Esophagus squamous epithelium (tissue), 5 donors: Measurements from ENCODE around the gene TTYH1. TPM values are rescaled to one million over a fixed set of nuclear protein-coding genes. Genes with fewer than 3 reads are reported as not detected.
"Not testable (repeated sequence)": the region's sequence is repeated elsewhere in the genome, so short reads cannot be mapped to it uniquely, and the experiment has no call there.

ENCODE experiments used
- DNase-seq: peaks from one replicate; lab custom pipeline; 2025; lab: John Stamatoyannopoulos, UW
- H3K27ac ChIP-seq, 4 donors: fragments of 200-600 bp; sonication (generic); one replicate each; pipeline ENCODE4 v1.5.1; 2016 to 2019; ENCODE audit warnings: mild to moderate bottlenecking in 1 of 4
- H3K27me3 ChIP-seq, 4 donors: fragments of 200-600 bp; sonication (generic); 1 replicate in 3 of 4; 2 replicates in 1 of 4; pipeline versions ENCODE4 v1.5.1 to v1.6.0; 2017 to 2021; ENCODE audit warnings: antibody characterized with exemption in 1 of 4
- H3K36me3 ChIP-seq, 3 donors: fragments of 200-600 bp; sonication (generic); one replicate each; pipeline ENCODE4 v1.5.1; 2016 to 2019
- H3K4me1 ChIP-seq, 3 donors: fragments of 200-600 bp; sonication (generic); one replicate each; pipeline ENCODE4 v1.5.1; 2017 to 2019
- H3K4me3 ChIP-seq, 4 donors: fragments of 200-600 bp; sonication (generic); 1 replicate in 3 of 4; 2 replicates in 1 of 4; pipeline ENCODE4 v1.5.1; 2016 to 2019; ENCODE audit warnings: mild to moderate bottlenecking in 2 of 4, moderate library complexity in 1 of 4
- H3K9me3 ChIP-seq, 3 donors: fragments of 200-600 bp; sonication (generic); one replicate each; pipeline ENCODE4 v1.5.1; 2016 to 2019
- POLR2A ChIP-seq, 4 donors: fragments of 450-650 bp; IDR thresholded peaks; one replicate each; pipeline ENCODE4 v1.6.1; 2017; ENCODE audit warnings: antibody characterized with exemption in 4 of 4, mild to moderate bottlenecking in 4 of 4, moderate library complexity in 3 of 4
- WGBS, 2 donors: methylation state at CpG; one replicate each; pipeline ENCODE4 v1.1.5; 2018; 5-methylcytosine and 5-hydroxymethylcytosine counted together
- intact Hi-C: fragments of 100-400 bp; cut with DNase I; formaldehyde crosslinking; loops from one replicate; pipeline ENCODE4 v1.15.0; 2022
- total RNA-seq, 4 donors: library from RNA; depleted of rRNA; stranded (reverse); fragments of >200 nt; gene quantifications; one replicate each; pipeline ENCODE4 v1.1.0, GENCODE V29; 2016
- TF ChIP-seq, protein P1 (sequence below), 6 experiments: fragments of 450-650 bp in 4 of 6; fragments of 200-600 bp in 2 of 6; sonication (generic) in 2 of 6; IDR thresholded peaks; one replicate each; pipeline ENCODE4 v1.5.1; 2016 to 2019; ENCODE audit warnings: antibody characterized with exemption in 6 of 6, mild to moderate bottlenecking in 4 of 6, moderate library complexity in 4 of 6
- donor health status: DM: yes; HTN: yes; CAD: no.

Gene TTYH1
- 1 to 10 TPM in 2 of 4 donors, under 1 TPM in 1, not detected in 1; 0.44 to 4.4 (median 2.0) TPM for total RNA-seq

DNA sequence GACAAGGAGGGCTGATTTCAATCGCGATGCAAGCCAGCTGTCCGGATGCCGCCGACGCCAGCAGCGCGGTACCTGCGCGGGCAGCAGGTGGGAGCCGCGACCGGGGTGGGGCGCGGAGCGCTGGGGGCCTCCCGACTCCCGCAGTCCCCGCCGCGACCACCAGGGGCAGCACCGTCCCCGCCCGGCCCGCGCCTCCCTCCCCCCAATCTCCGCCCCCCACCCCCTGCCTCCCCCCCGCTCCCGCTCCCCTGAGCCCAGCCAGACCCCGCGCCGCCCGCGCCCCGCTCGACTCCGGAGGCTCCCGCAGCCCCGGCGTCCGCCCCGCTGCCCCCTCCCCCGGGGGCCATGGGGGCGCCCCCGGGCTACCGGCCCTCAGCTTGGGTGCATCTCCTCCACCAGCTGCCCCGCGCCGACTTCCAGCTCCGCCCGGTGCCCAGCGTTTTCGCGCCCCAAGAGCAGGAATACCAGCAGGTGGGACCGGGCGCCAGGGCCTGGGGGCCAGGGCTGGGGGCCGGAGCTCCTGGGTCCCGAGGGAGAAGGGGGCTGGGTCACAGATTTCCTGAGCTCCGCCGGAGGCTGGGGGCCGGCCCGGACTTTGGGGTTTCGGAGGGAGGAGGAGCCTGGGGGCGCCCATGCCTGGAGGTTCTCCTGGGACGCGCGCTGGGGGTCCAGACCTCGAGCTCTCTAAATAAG, at the start of gene TTYH1:
Gene TTYH1 (plus strand): TSS at position 257 of the 693 bp plus-strand sequence. CDS start 89 bp downstream, at position 346.
- no peak within 1 kb of the TSS for H3K27ac ChIP-seq
- WGBS, 2 donors: 21% methylated on average over 13 of the region's 68 CpGs; no CpG with 5 or more reads in 1 of the 2 donors
- no peaks in the 10 kb centered on the region for H3K9me3 ChIP-seq
- DNase-seq: no peak
- H3K27me3 ChIP-seq: peaks cover 0 to 90% (median 10%) of the 10 kb centered on the region in 4 donors
- peaks cover 0 to 33% (median 0%) of the 10 kb centered on the region in 3 donors for H3K4me1 ChIP-seq
- intact Hi-C loops: no loop called here
- TF ChIP-seq POLR2A (IDR thresholded peaks at IDR 0.05): no peak
- TF ChIP-seq, protein P1, sequence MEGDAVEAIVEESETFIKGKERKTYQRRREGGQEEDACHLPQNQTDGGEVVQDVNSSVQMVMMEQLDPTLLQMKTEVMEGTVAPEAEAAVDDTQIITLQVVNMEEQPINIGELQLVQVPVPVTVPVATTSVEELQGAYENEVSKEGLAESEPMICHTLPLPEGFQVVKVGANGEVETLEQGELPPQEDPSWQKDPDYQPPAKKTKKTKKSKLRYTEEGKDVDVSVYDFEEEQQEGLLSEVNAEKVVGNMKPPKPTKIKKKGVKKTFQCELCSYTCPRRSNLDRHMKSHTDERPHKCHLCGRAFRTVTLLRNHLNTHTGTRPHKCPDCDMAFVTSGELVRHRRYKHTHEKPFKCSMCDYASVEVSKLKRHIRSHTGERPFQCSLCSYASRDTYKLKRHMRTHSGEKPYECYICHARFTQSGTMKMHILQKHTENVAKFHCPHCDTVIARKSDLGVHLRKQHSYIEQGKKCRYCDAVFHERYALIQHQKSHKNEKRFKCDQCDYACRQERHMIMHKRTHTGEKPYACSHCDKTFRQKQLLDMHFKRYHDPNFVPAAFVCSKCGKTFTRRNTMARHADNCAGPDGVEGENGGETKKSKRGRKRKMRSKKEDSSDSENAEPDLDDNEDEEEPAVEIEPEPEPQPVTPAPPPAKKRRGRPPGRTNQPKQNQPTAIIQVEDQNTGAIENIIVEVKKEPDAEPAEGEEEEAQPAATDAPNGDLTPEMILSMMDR (IDR thresholded peaks at IDR 0.05): no peak
- no peaks in the 10 kb centered on the region for H3K36me3 ChIP-seq
- peak within 1 kb of the TSS in 3 of 4 donors; percentile 10 to 28 (median 24) for H3K4me3 ChIP-seq

DNA sequence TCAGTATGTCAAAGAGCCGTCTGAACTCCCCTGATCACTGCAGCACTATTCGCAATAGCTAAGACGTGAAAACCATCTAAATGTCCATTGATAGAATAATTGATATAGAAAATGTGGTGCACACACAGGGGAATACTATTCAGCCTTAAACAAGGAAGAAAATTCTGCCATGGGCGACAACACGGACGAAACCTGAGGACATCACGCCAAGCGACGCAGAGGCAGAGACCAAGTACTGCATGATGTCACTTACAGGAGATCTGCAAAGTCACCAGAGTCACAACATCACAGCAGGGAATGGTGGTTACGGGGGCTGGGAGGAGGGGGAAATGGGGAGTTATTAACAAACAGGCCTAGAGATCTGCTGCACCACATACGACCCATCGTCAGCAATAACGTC, 49.5 kb upstream of the TTYH1 start:
- H3K27me3 ChIP-seq, H3K36me3 ChIP-seq, H3K4me1 ChIP-seq, H3K9me3 ChIP-seq, intact Hi-C loops, H3K4me3 ChIP-seq, H3K27ac ChIP-seq, DNase-seq: not testable (repeated sequence)
- WGBS, 2 donors: 86 to 87% methylated on average over 13 of the region's 13 CpGs

DNA sequence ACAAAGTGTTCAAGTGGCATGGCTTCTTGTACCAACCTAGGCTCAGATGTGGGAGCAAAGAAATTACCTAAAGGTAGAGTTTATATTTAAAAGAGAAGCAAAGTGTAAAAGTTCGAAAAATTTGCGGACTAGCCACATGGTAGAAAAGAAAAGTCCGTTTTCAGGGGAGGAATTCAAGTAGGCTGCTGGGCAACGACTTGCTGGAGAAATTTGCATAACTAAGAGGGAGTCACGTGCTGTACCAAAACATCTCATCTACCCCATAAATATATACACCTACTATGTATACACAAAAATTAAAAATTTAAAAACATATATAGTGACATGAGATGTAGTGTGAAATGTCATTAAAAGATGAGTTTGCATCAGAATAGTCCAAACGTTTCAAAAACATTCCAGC, 48.5 kb upstream of the TTYH1 start:
- intact Hi-C loops: no loop called here
- H3K9me3 ChIP-seq: no peaks in the 10 kb centered on the region
- H3K27ac ChIP-seq: no peak overlapping the region
- 43 to 51% methylated on average over 6 of the region's 6 CpGs for WGBS, 2 donors
- H3K4me1 ChIP-seq: no peaks in the 10 kb centered on the region
- H3K27me3 ChIP-seq: no peaks in the 10 kb centered on the region
- TF ChIP-seq, protein P1 (IDR thresholded peaks at IDR 0.05): no peak
- TF ChIP-seq POLR2A (IDR thresholded peaks at IDR 0.05): no peak
- no peaks in the 10 kb centered on the region for H3K36me3 ChIP-seq
- no peak overlapping the region for H3K4me3 ChIP-seq
- no peak for DNase-seq

DNA sequence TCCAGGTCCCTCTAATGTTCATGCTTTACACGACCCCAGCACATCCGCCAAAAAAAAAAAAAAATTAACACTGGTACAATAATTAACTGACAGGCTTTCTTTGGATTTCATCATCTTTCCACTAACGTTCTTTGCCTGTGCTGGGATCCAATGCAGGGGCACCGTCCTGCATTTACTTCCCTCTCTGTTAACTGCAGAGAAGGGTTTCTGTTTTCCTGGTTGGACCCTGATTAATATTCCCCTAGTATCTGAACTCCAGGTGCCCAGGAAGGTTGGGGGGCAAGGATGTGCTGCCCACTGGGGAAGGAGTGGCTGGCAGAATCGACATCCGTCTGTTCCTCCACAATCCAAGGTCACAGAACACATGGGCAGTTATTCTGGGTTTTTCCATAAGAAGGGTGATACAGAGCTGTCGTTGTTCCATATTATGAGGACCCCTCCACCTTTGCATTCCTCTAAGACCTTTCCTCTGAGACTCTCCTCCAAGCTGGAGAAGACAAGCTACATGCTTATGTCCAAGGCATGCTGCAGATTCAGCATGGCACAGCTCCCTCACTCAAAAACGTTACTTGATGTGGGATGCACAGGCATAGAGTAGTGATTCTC, 46.1 kb upstream of the TTYH1 start:
- Histone ChIP-seq H3K27me3 (peaks cover 0 to 6% (median 0%) of the 10 kb centered on the region in 4 donors), H3K4me1 (no peaks in the 10 kb centered on the region), H3K27ac (peak overlapping the region in 2 of 4 donors; percentile 44 to 58), H3K4me3 (peak overlapping the region in 1 of 4 donors; percentile 15), H3K36me3 (no peaks in the 10 kb centered on the region), H3K9me3 (no peaks in the 10 kb centered on the region)
- DNase-seq: no peak
- intact Hi-C loops: no loop called here
- WGBS, 2 donors: 46 to 47% methylated on average over 7 to 8 of the region's 8 CpGs
- no peak for TF ChIP-seq POLR2A (IDR thresholded peaks at IDR 0.05)
- TF ChIP-seq, protein P1 (IDR thresholded peaks at IDR 0.05): no peak

DNA sequence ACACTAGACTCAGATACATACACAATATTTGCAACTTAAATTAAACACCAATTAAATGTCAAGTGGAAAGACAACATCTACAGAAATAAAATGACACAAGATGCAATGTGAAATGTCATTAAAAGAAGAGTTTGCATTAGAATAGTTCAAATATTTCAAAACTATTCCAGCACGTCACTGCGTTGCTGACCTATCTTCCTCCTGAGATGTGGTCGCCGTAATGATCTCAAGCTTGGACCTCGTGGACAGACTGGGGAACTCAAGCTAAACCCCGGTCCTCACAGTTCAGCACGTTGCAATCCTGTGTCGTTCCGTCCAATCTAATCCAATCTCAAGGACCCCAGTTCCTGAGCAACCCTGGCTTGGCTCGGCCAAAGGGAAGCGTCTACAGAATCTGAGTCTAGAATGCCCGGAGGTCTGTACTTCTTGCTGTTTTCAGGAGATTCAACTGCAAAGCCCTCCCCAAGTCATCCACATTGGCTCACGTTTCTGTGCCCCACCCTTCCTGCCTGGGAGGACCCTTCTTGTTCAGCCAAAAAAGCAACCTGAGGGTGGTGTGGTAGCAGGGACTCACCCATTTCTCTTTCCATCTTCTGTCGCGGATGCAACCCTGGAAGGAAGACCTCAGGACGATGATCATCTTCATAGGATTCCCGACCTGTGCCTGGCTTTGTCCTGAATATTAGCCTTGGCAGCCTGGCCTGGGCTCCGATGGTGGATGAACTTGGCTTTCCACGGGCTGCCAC, 45.4 kb upstream of the TTYH1 start:
- DNase-seq, H3K36me3 ChIP-seq, intact Hi-C loops, H3K9me3 ChIP-seq, H3K27me3 ChIP-seq, H3K4me1 ChIP-seq: not testable (repeated sequence)
- peak overlapping the region in 2 of 4 donors; percentile 5 to 15 for H3K4me3 ChIP-seq
- peak overlapping the region in 1 of 4 donors; percentile 44 for H3K27ac ChIP-seq
- WGBS, 2 donors: 58 to 65% methylated on average over 5 to 9 of the region's 19 CpGs

DNA sequence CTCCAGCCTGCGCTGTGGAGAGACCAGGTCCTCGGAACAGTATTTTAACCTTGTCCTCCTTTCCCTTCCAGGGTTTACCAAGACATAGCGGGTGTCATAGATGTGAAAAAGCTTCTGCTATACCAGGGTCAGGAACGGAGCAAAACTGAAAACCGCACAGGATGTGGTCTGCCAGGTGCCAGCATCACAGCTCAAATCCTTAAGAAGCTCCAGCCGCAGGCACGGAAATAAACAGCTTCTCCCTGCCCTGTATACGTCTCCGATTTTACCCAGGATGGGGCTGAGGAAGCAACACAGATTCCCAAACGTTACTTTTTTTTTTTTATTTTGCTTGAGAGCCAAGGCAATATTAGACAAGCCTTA, 44.8 kb upstream of the TTYH1 start:
- intact Hi-C loops, H3K27me3 ChIP-seq: not testable (repeated sequence)

DNA sequence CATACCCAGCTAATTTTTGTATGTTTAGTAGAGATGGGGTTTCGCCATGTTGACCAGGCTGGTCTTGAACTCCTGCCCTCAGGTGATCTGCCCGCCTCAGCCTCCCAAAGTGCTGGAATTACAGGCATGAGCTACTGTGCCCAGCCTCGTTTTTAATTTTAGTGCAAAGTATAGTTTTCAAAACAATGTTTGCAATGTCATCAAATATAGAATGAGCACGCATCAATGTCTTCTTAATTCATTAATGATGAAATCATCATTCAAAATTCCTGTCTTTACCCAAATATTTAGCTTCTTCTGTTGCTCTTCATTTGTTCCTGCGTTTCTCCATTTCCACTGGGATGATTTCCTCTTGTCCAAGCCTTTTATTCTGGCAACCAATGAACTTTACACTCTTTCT, 43.8 kb upstream of the TTYH1 start:
- intact Hi-C loops, H3K36me3 ChIP-seq, H3K9me3 ChIP-seq, DNase-seq, H3K4me3 ChIP-seq, H3K4me1 ChIP-seq, H3K27me3 ChIP-seq: not testable (repeated sequence)
- peak overlapping the region in 1 of 4 donors; percentile 33 for H3K27ac ChIP-seq
- 66 to 72% methylated on average over 5 of the region's 5 CpGs for WGBS, 2 donors

More for the DNA sequence above, 44.8 kb upstream of the TTYH1 start:
- not testable (repeated sequence) for H3K9me3 ChIP-seq, H3K36me3 ChIP-seq, H3K27ac ChIP-seq, DNase-seq, H3K4me1 ChIP-seq
- peak overlapping the region in 1 of 4 donors; percentile 23 for H3K4me3 ChIP-seq
- 63 to 74% methylated on average over 7 of the region's 10 CpGs for WGBS, 2 donors
